ENCODE data around the gene SNAI1.
A peak's percentile ranks its signal among the peaks of the same experiment; 100 is the strongest.

SNAI1 gene

DNA sequence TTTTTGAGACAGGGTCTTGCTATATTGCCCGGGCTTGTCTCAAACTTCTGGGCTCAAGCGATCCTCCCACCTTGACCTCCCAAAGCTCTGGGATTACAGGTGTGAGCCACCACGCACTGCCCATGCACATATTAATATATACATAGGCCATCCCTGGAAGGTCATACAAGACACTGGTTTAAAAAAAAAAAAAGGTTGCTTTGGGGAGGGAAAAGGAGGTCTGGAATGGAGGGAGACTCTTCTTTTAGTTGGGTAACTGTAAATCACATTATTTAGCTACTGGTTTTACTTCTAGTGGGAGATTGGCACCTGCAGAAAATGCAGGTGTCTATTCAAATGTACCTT, 4.1 kb upstream of the SNAI1 start:
- no peaks in the 10 kb centered on the region for H3K9me3 ChIP-seq (ENCODE audit: insufficient read depth, low read length)
- TF ChIP-seq, protein P1, sequence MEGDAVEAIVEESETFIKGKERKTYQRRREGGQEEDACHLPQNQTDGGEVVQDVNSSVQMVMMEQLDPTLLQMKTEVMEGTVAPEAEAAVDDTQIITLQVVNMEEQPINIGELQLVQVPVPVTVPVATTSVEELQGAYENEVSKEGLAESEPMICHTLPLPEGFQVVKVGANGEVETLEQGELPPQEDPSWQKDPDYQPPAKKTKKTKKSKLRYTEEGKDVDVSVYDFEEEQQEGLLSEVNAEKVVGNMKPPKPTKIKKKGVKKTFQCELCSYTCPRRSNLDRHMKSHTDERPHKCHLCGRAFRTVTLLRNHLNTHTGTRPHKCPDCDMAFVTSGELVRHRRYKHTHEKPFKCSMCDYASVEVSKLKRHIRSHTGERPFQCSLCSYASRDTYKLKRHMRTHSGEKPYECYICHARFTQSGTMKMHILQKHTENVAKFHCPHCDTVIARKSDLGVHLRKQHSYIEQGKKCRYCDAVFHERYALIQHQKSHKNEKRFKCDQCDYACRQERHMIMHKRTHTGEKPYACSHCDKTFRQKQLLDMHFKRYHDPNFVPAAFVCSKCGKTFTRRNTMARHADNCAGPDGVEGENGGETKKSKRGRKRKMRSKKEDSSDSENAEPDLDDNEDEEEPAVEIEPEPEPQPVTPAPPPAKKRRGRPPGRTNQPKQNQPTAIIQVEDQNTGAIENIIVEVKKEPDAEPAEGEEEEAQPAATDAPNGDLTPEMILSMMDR (IDR thresholded peaks at IDR 0.05; ENCODE audit: insufficient read depth, low read length, poor library complexity, severe bottlenecking) = no peak
- TF ChIP-seq EZH2phosphoT487 (conservative IDR thresholded peaks at IDR 0.05; ENCODE audit: low read length) = no peak
- no peaks in the 10 kb centered on the region for H3K36me3 ChIP-seq (ENCODE audit: low read length)
- H3K4me2 ChIP-seq (ENCODE audit: low read depth, low read length, poor library complexity, severe bottlenecking) = no peak overlapping the region
- no peaks in the 10 kb centered on the region for H3F3A ChIP-seq (ENCODE audit: insufficient read depth)
- no peak overlapping the region for H3K4me3 ChIP-seq (ENCODE audit: insufficient read depth, low read length, poor library complexity, severe bottlenecking)
- H4K20me1 ChIP-seq (ENCODE audit: low read depth, low read length) = no peaks in the 10 kb centered on the region
- H3K79me2 ChIP-seq (ENCODE audit: insufficient read depth, low read length) = no peaks in the 10 kb centered on the region
- H3K27ac ChIP-seq (ENCODE audit: low read depth, low read length) = no peak overlapping the region
- H3K9me2 ChIP-seq (replicated peaks; ENCODE audit: insufficient read depth, low read length) = no peaks in the 10 kb centered on the region
- H3K9ac ChIP-seq (ENCODE audit: low read length) = peak overlapping the region; percentile 9; the same call in 1 of the 2 replicates
- H2AFZ ChIP-seq (ENCODE audit: low read depth, low read length, severe bottlenecking) = peak overlapping the region; percentile 4
- H3K27me3 ChIP-seq (ENCODE audit: low read length) = no peaks in the 10 kb centered on the region

DNA sequence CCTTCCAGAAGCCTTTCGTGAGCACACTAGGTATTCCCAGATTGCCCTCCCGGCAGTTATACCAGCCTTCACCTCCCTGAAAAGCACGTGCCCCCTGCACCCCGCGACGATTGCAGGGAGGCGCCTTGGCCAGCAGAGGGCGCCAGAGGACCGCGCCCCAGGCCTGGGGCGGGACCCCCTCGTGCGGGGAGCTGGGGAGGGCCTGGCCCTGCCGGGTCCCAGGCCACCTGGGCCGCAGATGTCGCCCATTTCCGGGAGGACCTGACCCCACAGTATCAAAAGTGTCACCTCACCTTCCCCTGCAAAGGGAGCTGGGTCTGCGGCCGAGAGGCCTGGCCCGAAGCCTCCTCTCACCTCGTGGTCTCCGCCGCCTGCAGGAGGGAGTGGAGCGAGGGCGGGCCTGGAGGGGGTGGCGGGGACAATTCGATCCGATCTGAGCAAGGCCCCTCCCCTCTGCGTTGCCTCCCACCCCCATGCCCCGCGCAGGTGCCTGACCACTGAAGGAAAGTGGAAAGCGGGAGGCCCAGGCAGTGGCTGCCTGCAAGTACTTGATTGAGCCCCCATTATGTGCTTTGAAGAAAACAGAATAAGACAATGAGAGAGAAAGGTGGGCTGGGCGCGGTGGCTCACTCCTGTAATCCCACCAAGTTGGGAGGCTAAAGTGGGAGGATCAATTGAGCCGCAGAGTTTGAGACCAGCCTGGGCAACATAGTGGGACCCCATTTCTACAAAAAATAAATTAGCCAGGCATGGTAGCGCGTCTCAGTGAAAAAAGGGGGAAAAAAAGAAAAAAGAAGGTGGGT, 3.5 kb upstream of the SNAI1 start:
- Histone ChIP-seq H3K9ac (ENCODE audit: low read length) (peak overlapping the region; percentile 9; the same call in 1 of the 2 replicates), H3K4me3 (ENCODE audit: insufficient read depth, low read length, poor library complexity, severe bottlenecking) (no peak overlapping the region), H3K9me3 (ENCODE audit: insufficient read depth, low read length) (no peaks in the 10 kb centered on the region)

DNA sequence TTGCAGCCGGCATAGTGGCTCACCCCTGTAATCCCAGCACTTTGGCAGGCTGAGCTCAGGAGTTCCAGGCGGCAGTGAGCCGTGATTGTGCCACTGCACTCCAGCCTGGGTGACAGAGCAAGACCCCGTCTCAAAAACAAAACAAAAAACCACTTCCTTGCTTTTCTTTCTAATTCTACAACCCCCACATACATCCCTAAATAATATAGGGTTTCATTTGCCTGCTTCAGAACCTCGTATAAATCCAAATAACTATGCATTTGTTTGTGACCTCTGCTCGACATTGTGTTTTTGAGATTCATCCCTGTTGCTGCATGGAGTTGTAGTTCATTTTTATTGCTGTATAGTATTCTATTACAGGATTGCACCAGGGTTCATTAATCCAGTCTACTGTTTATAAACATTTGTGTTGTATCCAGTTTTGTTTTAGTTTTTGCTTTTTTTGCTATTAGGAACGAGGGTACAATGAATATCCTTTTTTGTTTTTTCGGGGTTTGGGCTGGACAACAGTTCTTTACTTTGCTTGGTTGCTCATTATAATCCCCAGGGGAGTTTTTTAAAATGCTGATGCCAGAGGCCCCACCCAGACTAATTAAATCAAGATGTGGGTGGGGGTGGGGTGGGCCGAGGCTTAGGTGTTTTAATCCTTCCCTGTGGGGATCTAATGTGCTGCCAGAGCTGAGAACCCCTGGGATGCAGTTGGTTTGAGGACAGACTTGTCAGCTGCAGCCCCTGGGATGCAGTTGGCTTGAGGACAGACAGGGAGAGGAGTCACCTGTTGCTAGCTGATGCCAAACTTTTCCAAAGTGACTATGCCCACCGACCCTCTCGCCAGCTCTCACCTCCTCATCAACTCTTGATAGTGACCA, 2.4 kb upstream of the SNAI1 start:
- Histone ChIP-seq H3K79me2 (ENCODE audit: insufficient read depth, low read length) (no peaks in the 10 kb centered on the region), H2AFZ (ENCODE audit: low read depth, low read length, severe bottlenecking) (no peak overlapping the region), H4K20me1 (ENCODE audit: low read depth, low read length) (no peaks in the 10 kb centered on the region), H3K4me2 (ENCODE audit: low read depth, low read length, poor library complexity, severe bottlenecking) (no peak overlapping the region), H3F3A (ENCODE audit: insufficient read depth) (no peaks in the 10 kb centered on the region), H3K4me3 (ENCODE audit: insufficient read depth, low read length, poor library complexity, severe bottlenecking) (no peak overlapping the region), H3K9me2 (replicated peaks; ENCODE audit: insufficient read depth, low read length) (no peaks in the 10 kb centered on the region), H3K9ac (ENCODE audit: low read length) (no peak overlapping the region), H3K27me3 (ENCODE audit: low read length) (no peaks in the 10 kb centered on the region), H3K9me3 (ENCODE audit: insufficient read depth, low read length) (no peaks in the 10 kb centered on the region), H3K27ac (ENCODE audit: low read depth, low read length) (no peak overlapping the region), H3K36me3 (ENCODE audit: low read length) (no peaks in the 10 kb centered on the region)
- no peak for TF ChIP-seq EZH2phosphoT487 (conservative IDR thresholded peaks at IDR 0.05; ENCODE audit: low read length)
- TF ChIP-seq, protein P1 (IDR thresholded peaks at IDR 0.05; ENCODE audit: insufficient read depth, low read length, poor library complexity, severe bottlenecking) = no peak

More for the DNA sequence above, 3.5 kb upstream of the SNAI1 start:
- Histone ChIP-seq H3K36me3 (ENCODE audit: low read length) (no peaks in the 10 kb centered on the region), H3F3A (ENCODE audit: insufficient read depth) (no peaks in the 10 kb centered on the region), H3K27ac (ENCODE audit: low read depth, low read length) (no peak overlapping the region), H3K79me2 (ENCODE audit: insufficient read depth, low read length) (no peaks in the 10 kb centered on the region), H2AFZ (ENCODE audit: low read depth, low read length, severe bottlenecking) (peak overlapping the region; percentile 4), H3K9me2 (replicated peaks; ENCODE audit: insufficient read depth, low read length) (no peaks in the 10 kb centered on the region), H3K27me3 (ENCODE audit: low read length) (no peaks in the 10 kb centered on the region), H3K4me2 (ENCODE audit: low read depth, low read length, poor library complexity, severe bottlenecking) (peak overlapping the region; percentile 35), H4K20me1 (ENCODE audit: low read depth, low read length) (no peaks in the 10 kb centered on the region)
- TF ChIP-seq, protein P1 (IDR thresholded peaks at IDR 0.05; ENCODE audit: insufficient read depth, low read length, poor library complexity, severe bottlenecking) = peak; percentile 95
- TF ChIP-seq EZH2phosphoT487 (conservative IDR thresholded peaks at IDR 0.05; ENCODE audit: low read length) = no peak
